Ishikawa (cell line): ENCODE results near the gene PDCD6IP.

ENCODE experiments used
- MAX ChIP-seq: IDR thresholded peaks from 2 replicates; pipeline ENCODE4 v1.6.1; 2012
- TEAD4 ChIP-seq: IDR thresholded peaks from 2 replicates; pipeline ENCODE4 v1.6.1; 2012

- TF ChIP-seq TEAD4: no peak
- no peak for TF ChIP-seq MAX
These were observed 50.4 kb downstream of the PDCD6IP start for GRCh38 chr3:33848624-33849347.
